HG03378 (cell line): ENCODE measurements around the gene PIP4K2A.
"Not testable (repeated sequence)": the region's sequence is repeated elsewhere in the genome, so short reads cannot be mapped to it uniquely, and the experiment has no call there.

Experiments
- ATAC-seq: cut with Tn5 transposase; IDR thresholded peaks from one replicate; pipeline ENCODE4 v1.9.1; 2021; ENCODE audit warnings: mild to moderate bottlenecking, moderate library complexity; ENCODE audit not compliant: unreplicated experiment

PIP4K2A gene

GRCh38 chr10:22697101-22697500 is 17.3 kb downstream of the PIP4K2A start:
- no peak for ATAC-seq

GRCh38 chr10:22693860-22694259 is 20.5 kb downstream of the PIP4K2A start:
- ATAC-seq, result no peak

- ATAC-seq, result peak; percentile 39
These were observed 21.0 kb downstream of the PIP4K2A start for GRCh38 chr10:22693371-22693784.

GRCh38 chr10:22692119-22692518 is 22.3 kb downstream of the PIP4K2A start:
- not testable (repeated sequence) for ATAC-seq

GRCh38 chr10:22690614-22691431 is 23.6 kb downstream of the PIP4K2A start:
- peak; percentile 36 for ATAC-seq

GRCh38 chr10:22690158-22690557 is 24.2 kb downstream of the PIP4K2A start:
- ATAC-seq, result peak; percentile 36

- no peak for ATAC-seq
These were observed 28.0 kb downstream of the PIP4K2A start for GRCh38 chr10:22686347-22686746.

- ATAC-seq, result no peak
These were observed 28.5 kb downstream of the PIP4K2A start for GRCh38 chr10:22685926-22686325.

- ATAC-seq, result no peak
These were observed 29.7 kb downstream of the PIP4K2A start for GRCh38 chr10:22684699-22685098.

GRCh38 chr10:22683140-22683389 is 31.3 kb downstream of the PIP4K2A start:
- ATAC-seq, result no peak

GRCh38 chr10:22682237-22683139 is 31.9 kb downstream of the PIP4K2A start:
- no peak for ATAC-seq

GRCh38 chr10:22681783-22682183 is 32.6 kb downstream of the PIP4K2A start:
- no peak for ATAC-seq

- no peak for ATAC-seq
These were observed 33.1 kb downstream of the PIP4K2A start for GRCh38 chr10:22681301-22681700.

GRCh38 chr10:22679608-22680007 is 34.8 kb downstream of the PIP4K2A start:
- no peak for ATAC-seq

- ATAC-seq, result no peak
These were observed 37.0 kb downstream of the PIP4K2A start for GRCh38 chr10:22677333-22677732.

- ATAC-seq, result no peak
These were observed 37.9 kb downstream of the PIP4K2A start for GRCh38 chr10:22676435-22676834.

- no peak for ATAC-seq
These were observed 39.8 kb downstream of the PIP4K2A start for GRCh38 chr10:22674573-22674930.

- no peak for ATAC-seq
These were observed 40.4 kb downstream of the PIP4K2A start for GRCh38 chr10:22673785-22674572.

GRCh38 chr10:22673091-22673392 is 41.3 kb downstream of the PIP4K2A start:
- ATAC-seq, result no peak

- ATAC-seq, result no peak
These were observed 41.9 kb downstream of the PIP4K2A start for GRCh38 chr10:22672319-22673090.

- ATAC-seq, result no peak
These were observed 43.6 kb downstream of the PIP4K2A start for GRCh38 chr10:22670788-22671187.
